Measurements from ENCODE around the gene PDGFD.

The PDGFD gene

DNA sequence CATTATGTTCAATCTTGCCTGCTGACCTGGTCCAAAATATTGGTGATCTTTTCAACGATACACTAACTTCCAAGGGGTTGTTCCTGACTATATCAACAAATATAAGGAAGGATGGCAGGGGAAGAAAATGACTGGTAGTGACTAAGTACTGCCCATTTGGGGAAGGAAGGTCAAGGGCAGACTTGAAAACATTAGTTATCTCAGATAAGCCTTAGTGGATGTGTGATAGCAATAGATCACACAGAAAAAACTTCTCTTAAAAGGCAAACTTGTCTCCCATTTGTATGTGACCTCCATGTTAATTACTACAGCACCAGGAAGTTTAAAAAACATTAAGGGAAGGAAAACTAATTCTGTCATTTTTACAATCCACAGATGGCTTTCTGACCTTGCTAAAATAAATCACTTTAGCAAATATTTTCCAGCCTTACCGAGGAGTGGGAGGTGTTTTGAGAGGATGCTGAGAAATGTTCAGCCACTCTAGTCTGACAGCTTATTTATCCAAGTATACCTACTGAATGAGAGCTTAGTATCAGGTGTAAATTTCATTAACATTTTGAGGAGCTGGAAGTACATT, 215.7 kb downstream of the PDGFD start:
- no peak for DNase-seq

- DNase-seq: no peak
Observed at GRCh38 chr11:103947546-103947919, 216.4 kb downstream of the PDGFD start.

- no peak for DNase-seq
Observed at GRCh38 chr11:103946793-103947545, 217.0 kb downstream of the PDGFD start.

GRCh38 chr11:103944251-103944940, 219.6 kb downstream of the PDGFD start:
- DNase-seq: no peak

GRCh38 chr11:103942646-103943045, 221.3 kb downstream of the PDGFD start:
- no peak for DNase-seq

DNA sequence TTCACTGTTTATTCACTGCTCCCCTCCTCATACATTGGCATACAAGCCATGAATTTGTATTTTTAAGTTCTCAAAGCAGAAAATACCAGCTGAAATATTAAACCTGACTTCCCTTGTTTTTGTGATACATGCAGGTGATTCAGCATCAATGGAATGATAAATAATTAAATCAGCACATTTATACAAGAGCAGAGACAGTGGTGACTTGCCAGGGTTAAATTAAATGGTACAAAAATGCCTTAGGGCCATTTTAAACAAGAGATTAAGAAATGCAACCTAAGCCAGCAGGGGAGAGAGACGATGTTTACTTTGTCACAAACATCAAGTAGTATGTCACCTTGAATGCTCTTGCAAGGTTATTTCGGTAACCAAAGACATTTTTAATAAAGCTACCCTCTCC, 223.4 kb downstream of the PDGFD start:
- no peak for DNase-seq

DNA sequence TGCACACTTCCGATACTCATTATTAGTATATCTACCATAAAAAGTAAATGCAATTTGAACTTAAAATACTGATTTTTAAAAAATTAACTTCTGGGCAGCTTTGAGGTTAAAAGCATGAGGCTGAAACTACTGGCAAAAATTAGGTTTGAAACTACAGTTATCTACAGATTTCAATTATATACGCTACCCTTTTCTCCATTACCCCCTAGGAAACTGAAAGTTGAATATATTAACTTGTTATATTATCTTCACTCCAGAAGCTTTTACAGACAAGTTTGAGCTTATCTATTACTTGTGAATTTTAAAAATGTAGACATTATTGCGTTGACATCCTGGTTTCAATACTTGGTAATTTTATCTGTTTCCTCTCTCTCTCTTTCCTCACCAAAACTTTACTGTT, 224.3 kb downstream of the PDGFD start:
- no peak for DNase-seq

DNA sequence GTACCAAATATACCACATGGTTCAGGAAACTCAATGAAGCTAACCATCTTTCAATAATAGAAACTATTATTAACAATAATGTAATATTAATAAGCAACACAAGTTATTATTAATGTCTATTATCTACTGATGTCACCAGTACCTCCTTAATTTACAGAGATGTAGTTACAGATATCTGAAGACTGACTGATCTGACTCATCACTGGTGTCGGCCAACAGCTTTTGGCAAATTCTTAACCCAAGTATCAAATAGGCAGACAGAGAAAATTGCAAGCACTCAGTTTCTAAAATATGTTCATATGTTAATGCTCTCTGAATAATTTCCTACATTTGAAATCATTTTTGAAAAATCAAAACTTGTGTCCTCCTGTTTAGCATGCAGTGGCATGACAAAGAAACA, 227.9 kb downstream of the PDGFD start:
- no peak for DNase-seq

DNA sequence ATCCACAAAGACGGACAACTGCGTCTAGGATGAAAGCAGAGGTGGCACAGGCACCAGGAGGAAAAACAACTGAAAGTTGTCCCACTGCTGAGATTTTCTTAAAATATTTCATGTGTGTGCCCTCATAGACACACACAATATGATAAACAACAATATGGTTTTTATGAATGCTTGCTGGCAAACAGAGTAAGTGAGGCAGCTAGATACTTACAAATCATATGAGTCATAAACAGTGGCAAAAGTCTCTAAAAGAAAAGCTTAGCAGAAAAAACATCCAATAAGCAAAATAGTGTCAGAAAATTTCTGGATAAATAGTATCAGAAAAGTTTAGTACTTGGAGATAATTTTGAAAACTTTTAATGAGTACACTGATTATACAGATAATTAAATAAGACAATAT, 228.7 kb downstream of the PDGFD start:
- DNase-seq: no peak

DNA sequence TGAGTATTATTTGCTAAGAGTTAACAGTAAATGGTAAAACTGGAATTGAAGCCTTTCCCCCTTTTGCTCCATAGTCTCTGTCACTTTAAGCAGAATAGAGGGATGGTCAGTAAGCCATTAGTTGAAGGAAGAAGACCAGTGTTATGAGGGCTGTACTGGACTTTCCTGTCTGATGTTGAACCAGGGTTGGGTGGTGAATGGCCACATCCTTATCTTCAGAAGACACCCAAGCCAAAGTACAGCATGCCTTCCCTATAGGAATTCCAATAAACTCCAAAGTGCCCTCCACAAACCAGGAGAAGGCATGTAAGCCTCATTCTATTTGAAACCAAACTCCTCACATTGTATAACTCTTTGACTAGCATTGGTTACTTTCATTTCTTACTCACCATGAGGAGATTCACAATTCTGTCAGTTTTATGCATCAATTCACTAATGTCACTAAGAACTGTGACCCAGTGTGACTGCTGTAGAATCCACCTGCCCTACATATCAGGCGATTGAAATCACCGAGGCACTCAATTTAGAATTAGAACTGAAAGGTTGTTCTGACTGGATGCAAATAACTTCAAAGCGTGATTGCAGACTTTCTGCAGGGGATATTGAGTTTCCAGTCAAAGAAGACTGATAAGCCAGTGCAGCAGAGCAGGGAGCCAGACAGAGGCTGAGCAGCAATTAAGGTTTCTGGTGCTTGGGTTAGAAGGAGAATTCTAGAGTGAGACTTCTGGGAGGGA, 234.6 kb downstream of the PDGFD start:
- no peak for DNase-seq

DNA sequence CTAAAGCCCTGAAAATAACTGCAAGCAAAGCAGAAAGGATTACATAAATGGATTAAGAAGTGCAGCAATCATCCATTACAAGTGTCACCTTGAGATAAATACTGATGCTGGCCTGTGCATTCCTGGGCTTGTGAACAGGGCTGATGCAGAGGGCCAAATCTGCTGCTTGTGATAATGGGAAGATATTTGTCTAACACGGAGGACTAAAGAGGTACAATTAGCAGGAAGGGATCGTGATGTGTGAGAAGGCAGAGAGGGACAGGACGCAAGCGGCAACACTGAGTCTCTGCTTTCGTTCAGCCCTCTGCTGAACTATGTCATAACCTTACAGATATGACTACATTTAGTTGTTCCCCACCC, 235.2 kb downstream of the PDGFD start:
- no peak for DNase-seq

DNA sequence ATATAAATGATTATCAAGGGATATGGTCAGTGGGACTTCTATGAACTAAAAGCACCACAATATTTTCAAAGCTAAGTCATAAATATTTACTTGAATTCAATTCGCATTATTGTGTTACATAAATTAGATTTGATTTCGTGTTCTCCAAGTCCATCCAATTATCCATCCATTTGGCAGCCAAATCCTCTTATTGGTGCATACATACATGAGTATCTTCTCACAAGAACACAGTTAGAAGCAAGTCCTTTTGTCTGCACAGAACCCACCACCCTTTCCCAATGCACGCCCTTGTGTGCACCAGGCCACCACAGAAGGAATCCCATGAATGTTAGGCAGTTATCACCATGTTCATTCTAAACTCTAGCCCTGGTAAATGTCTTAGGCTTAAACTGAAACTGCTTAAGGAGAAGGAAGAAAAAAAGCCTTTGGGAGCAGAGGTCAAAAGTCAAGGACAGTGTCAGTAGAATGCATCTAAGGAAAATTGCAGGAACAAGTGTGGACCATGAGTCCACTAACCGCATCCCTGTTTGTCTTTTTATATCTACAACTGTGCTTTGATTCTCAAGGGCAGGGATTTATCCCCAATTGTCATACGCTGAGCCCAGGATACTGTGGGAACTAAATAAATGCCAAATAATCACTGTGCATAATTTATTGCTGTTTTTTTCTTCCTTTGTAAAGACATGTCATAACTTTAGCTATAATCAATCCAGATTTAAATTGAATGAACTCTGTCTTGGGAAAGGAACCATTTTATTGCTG, 235.7 kb downstream of the PDGFD start:
- DNase-seq: no peak

DNA sequence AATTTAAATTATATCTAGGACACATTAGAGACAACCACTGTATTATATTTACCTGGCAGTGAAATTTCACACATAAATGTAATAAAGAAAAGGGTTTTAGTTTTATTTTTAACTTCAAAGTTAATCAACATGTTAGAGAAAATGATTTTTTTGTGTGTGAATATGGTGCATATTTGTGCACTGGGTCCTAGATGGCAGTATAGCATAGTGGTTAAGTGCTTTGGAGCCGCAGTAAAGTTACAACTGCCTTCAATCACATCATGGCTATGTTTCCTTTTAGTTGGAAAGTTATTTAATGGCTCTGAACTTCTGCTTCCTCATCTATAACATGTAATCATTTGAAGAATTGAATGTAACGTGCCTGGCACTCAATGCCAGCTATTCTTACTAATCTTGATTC, 236.4 kb downstream of the PDGFD start:
- DNase-seq: no peak

DNA sequence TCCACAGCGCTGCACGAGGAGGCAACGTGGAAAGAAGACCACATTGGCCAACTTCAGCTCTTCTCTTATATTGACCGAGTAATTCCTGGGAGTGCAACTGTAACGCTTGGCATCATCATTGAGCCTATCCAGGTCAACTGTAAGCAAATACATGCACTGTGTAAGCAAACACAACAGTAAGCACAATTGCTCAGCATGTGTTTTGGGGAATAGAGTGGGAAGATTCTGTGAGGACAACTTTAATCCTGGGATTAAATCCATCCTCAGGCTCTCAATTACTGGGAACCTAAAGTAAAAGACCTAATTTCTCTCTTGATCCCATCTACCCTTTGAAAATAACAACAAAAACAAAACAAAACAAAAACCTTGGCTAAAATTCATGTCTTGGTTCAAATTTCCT, 237.0 kb downstream of the PDGFD start:
- DNase-seq: no peak

- DNase-seq: no peak
Observed at GRCh38 chr11:103924166-103925013, 239.6 kb downstream of the PDGFD start.

GRCh38 chr11:103923451-103923931, 240.5 kb downstream of the PDGFD start:
- DNase-seq: no peak

GRCh38 chr11:103920933-103921332, 243.0 kb downstream of the PDGFD start:
- no peak for DNase-seq

DNA sequence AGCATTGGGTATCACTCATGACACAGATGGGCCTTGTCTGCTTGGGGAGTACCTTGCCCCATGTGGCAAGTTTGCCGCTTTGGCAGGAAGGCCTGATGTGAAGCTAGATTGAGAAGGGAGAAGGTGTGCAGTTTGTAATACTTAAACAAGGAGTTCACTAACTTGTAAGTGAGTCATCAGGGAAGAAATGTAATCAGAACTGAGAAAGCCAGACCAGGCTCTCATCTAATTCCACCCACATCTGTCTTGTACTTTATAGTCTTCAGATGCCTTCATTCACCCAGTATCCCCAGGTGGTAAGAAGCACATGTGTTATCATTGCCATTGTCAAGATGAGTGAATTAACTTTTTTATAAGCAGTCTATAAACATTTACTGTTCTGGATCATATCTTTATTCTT, 243.5 kb downstream of the PDGFD start:
- no peak for DNase-seq

- DNase-seq: no peak
Observed at GRCh38 chr11:103910721-103911120, 253.2 kb downstream of the PDGFD start.

- DNase-seq: no peak
Observed at GRCh38 chr11:103907548-103908455, 256.1 kb downstream of the PDGFD start.

GRCh38 chr11:103907136-103907535, 256.8 kb downstream of the PDGFD start:
- no peak for DNase-seq
